Measurements from ENCODE around the gene AIM2.
"Not testable (repeated sequence)": the region's sequence is repeated elsewhere in the genome, so short reads cannot be mapped to it uniquely, and the experiment has no call there.

The AIM2 gene, protein sequence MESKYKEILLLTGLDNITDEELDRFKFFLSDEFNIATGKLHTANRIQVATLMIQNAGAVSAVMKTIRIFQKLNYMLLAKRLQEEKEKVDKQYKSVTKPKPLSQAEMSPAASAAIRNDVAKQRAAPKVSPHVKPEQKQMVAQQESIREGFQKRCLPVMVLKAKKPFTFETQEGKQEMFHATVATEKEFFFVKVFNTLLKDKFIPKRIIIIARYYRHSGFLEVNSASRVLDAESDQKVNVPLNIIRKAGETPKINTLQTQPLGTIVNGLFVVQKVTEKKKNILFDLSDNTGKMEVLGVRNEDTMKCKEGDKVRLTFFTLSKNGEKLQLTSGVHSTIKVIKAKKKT

DNA sequence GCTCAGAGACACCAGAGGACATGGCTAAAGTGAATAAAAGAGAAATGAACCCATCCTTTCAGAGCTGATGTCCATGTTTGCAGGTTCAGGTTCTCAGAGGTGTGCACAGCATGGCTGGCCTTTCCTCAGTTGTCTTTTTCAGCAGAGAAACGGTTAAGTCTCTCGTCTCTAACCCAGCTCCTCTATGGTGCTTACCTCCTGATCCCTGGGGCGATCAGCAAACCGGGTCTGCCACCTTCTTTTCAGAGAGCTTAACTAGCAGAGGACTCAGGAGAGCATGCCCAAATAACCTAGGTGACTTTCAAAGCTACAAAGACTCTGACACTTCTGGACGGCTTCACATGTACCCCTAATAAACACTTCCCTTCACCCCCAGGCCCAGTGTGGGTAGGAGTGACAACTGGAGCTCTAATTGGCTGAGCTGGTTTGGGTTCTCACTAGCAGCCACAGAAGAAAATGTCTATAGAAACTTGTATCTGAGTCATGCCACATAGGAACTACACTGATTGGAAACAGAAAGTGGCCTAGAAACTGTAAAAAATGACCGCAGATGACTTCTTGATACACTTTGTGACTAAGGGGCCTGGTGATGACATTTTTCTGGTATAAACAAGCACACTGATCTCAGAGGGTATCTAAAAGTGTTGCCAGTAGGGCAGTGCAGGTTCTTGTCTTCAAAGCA is at the start of gene AIM2:
TSS of gene AIM2 (minus strand) at position 329 of the 682 bp plus-strand sequence. CDS start 3,267 bp downstream, outside the sequence.
- FAIRE-seq, result no peak

DNA sequence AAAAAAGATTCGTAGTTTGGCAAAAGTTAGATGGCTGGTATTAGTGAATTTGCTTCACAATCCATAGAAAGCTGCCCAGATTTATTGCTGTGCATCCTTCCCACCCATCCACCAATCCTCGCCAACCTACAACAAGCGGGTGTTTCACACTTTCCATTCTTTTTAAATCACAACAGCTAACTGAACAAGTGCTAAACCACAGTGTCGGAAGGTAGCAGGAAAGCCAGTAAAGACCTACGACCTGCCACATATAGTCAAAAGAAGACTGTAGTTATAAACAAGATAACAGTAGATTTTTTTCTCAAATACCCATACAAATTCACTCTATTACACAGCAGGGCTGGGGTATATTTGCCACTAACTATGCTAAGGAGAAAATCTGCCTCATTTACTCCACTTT is 47.0 kb upstream of the AIM2 start:
- FAIRE-seq, result no peak

DNA sequence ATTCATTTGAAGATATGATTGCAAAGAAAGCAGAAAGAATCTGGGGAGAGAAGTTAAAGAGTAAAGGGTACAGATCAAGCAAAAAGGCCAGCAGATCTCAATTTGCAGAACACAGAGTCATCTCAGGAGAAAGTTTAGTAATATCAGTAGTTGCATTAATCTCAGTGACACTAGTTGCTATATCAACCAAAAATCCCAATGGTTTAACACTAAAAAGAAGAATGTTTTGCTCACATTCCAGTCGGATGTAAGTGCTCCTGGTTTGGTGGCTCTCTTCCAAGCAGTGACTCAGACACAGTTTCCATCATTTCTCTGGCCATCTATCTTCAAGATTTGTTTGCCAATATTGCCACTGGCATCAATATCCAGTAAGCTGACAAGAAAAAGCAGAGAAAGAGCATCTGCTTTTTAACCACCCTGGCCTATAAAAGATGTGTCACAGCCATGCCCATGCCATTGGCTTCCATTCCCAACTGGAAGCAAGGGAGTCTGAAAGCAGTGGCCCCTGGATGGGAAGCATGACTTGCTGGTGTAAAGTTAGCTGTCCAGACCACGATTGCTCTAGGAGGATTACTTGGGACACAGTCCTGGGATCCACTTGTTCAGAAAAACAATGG is 45.5 kb upstream of the AIM2 start:
- FAIRE-seq, result no peak

DNA sequence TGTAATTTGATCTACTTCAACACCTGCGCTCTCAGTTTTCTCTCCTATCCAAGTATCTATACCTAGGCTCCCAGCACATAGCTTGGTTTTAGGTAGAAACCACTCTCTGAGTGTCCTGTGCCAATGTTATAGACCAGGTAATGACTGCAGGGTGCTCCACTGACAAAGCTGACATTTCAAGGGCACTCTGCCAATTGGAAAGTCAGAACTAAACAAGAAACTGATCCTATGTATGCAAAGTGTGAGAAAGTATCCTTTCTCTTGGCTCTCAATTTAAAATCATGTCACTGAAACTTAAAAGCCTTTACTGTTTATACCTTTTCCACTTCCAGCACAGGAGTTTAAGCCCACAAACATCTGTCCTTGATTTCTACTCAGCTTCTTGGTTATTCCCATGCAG is 45.0 kb upstream of the AIM2 start:
- no peak for FAIRE-seq

DNA sequence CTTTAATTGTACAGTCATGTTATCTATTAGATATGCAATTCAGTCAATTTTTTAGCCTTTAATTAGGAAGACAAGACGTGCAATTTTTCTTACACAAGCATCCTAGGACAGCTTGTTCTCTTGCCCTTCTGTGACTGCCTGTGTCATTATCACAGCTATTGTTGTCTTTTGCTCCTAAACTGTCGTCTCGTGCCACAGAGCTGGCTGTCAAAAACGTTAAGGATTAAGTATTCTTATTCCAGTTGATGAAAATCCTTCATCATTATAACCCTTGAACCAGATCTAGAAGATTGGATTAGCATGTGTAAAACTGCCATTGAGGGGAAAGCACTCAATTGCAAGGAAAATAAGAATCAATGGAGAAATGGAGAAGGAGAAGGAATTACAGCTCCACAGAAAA is 43.8 kb upstream of the AIM2 start:
- no peak for FAIRE-seq

DNA sequence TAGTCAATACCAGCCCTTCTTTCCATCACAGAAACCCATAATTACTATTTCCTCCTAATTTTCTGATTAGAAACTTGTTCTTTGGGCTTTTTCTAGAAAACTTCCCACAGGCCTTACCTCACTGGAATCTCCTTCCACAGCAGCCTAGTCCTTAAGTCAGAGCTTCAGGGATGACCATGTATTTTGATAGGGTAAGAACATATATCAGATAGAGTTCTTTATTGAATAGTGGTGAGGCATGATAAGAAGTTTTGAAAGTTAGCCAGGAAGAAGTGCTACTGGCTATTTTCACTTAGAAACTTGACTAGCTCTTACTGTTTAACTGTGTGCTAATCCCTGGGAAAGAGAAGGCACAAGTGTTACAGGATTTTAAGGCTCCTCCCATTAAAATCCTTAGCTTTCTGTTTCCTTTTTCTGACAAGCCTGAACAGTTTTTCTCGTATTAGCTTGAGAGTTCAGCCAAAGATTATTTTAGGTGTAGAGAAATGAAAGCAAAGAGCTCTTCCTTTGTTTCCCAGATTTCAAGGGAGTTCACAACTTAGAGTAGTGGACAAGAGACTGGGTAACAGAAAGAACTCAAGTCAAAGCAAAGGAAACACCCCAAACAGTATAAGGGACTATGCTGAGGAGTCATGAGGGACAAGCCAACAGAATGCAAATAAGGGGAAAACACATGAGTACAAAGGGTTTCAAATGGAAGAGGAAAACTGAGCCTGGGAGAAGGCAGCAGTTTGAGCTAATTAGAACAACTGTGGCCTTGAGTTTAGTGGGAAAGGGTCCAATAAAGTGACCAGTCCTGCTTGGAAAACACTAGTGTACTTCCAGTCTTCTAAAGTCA is 37.2 kb upstream of the AIM2 start:
- FAIRE-seq, result no peak

DNA sequence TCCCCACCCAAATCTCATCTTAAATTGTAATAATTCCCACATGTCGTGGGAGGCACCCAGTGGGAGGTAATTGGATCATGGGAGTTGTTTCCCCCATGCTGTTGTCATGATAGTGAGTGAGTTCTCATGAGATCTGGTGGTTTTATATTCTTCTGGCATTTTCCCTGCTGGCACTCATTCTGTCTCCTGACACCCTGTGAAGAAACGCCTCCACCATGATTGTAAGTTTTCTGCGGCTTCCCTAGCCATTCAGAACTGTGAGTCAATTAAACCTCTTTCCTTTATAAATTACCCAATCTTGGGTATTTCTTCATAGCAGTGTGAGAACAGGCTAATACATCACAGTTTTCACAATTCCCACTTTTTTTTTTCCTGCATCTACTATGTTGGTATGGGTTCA is 26.5 kb upstream of the AIM2 start:
- FAIRE-seq, result not testable (repeated sequence)

DNA sequence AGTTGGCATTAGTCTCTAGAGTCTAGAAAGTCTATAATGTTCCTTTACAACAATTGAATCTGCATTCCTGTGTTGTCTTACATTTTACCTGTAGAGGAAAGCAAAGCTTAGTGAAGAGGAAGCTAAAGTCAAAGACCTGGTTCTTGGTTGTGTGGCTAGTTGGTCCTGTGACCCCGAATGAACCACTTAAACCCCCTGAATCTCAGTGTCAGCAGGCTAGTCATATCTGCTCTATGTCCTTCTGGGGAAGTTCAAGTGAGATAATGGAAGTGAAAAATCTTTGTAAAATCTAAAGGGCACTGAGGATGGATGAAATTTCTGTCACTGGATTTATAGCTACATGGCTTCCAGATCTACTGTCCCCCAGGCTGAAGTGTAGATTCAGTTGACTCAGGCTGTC is 24.0 kb upstream of the AIM2 start:
- FAIRE-seq, result no peak

DNA sequence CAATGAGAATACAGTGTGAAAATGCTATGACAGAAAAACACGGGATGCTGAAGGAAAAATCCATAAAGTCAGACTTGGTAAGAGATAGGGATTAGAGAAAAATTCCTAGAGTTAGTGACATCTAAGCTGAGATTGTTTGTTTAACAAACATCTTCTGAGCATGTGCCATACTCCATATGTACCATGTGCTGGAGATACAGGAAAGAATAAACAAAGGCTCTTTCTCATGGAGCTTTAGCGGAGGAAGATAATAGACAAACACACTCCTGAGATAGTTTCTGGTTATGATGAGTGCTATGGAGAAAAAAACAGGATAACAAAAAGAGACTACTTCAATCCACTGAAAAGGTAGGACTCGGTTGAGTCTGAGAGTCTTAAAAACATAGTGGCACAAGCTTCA is 22.0 kb upstream of the AIM2 start:
- no peak for FAIRE-seq

DNA sequence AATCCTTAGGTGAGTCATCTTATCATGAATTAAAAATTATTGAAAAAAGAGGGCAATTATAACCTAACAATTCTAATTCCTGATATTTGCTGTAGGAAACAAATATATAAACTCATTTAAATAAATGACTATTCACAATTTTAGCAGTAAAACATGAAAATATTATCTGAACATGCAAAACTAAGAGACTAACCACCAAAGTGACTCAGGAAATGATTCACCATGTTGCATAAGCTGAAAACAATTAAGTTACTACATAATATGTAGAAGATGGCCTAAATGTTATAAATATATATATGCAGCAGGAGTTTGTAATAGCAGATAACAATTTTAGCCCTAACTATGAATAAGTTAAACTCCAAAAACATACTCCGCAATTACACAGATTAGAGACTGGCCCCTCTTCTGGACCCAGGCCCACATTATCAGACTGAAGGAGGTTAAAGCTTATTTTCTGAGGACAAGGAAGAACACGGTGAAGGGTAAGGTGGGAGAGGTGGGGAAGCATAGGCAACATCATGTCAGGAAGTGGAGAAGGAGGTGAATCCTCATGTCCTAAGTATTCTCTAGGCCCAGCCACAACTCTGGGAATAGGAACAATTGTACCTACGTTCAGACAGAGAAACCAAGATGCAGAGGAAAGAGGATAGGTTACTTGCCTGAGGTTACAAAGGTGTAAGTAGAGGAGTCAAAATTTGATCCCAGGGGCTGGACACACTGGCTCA is 15.6 kb upstream of the AIM2 start:
- FAIRE-seq, result no peak

DNA sequence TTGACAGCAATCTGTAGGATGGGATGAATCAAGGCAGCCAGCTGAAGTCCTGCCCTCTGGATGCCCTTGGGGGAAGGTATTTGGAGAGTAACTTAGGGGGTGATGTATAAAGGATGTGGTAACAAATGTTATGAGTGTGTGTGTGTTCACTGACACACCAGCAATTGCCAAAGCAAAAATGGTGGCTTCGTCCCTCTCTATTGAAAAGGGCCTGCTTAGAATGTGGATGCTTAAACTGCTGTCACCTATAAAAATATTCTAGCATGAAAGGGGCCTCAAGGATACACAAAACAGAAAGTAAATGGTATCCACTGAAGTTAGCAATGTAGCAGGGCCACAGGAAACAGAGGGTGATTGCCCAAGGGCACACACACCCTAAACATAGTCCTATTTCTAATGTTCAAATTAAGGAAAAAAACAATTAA is 15.1 kb upstream of the AIM2 start:
- FAIRE-seq, result no peak

DNA sequence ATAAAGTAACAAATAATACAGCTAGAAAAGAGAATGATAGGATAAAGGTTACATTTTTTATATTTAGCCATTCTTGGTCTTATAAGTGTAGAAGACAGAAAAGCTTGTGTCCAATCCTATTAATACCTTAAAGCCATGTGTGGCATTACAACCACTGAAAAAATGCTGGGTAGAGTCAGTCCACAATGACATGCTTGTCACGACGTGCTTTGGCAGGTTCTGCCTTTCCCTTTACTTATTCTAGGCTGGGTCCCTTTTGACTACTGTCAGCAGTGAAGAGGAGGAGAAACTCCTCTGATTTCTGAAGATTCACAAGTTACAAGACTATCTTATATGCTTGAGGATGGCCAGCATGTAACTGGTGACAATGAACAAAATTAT is 14.6 kb upstream of the AIM2 start:
- no peak for FAIRE-seq

DNA sequence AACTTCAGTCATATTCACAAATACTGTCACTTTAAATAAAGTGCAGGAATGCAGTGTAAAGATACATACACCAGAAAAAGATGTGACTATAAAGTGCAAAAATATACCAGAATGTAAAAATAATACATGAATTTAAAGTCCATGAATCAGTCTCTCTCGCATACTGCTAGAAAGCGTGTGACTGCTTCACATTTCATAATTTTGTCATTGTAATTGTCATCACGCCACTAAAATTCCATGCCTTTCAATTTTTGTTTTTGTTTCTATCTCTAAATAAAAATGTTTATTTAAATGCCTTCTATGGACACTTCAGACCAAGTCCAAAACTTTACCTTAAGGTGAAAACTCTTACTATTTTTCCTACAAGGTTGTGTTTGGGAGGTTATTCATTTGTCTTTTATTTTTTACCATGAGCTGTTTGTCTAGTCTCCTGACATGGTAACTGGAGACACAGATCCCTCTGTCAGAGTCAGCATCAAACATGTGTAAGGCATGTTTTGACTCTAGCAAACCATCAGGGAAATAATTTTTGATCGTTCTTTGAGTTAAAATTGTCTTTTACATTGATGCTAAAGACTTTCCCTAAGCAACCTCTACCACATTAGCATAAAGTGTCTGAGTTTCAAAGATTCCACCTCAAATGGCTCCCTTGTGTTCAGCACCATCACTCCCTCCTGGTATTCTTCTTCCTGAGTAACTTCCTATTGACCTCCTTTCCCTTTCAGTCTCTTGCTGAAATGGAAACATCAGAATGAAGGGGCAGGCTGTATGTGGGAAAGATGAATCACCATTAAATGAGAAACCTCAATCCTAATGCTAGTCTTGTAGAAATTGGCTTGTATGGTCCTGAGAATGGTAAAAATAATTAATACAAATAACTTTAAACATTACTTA is 14.0 kb upstream of the AIM2 start:
- no peak for FAIRE-seq

DNA sequence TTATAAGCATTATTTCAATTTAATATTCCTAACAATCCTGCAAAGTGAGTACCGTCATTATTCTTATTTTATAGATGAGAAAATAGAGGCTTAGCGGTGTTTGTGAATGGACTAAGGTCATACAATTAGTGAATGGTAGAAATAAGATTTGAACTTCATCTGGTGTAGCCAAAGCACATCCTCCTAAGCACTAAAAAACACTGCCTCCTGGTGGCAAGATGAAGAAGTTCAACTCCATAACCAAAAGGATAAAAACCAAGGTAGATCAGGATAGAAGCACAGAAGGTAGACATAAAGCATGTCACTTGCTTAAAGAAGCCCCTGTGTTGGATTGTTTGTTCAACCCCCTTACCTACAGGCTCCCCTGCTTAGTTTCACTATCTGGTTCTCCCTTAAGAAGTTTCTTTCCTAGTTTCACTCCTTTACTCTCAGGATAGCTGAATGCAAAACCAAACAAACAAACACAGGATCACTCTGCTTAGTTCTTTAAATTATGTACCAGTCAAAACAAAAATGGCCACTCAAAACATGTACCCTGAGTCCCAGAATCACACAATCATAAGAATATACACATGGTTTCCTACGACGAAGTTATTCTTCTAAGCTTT is 12.7 kb upstream of the AIM2 start:
- peak; percentile 84 for FAIRE-seq

DNA sequence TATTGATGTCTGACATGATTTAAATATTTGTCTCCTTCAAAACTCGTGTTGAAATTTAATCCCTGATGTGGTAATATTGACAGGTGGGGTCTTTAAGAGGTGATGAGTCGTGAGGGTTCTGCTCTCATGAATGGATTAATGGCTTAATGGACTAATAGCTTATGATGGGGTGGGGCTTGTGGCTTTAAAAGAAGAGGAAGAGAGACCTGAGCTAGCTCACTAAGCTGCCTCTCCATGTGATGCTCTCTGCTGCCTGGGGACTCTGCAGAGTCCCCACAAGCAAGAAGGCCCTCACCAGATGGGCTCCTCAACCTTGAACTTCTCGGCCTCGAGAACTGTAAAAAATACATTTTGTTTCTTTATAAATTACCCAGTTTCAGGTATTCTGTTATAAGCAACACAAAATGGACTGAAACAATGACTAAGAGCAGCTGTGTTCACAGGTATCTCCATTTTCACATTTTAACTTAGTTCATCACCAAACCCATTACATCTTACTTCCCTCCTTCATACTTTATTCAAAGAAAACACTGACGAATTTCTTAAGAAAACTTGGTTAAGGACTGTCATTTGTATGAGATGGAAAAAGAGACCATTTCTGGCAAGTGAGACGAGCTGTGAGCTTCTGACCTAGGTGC is 12.1 kb upstream of the AIM2 start:
- FAIRE-seq, result no peak

DNA sequence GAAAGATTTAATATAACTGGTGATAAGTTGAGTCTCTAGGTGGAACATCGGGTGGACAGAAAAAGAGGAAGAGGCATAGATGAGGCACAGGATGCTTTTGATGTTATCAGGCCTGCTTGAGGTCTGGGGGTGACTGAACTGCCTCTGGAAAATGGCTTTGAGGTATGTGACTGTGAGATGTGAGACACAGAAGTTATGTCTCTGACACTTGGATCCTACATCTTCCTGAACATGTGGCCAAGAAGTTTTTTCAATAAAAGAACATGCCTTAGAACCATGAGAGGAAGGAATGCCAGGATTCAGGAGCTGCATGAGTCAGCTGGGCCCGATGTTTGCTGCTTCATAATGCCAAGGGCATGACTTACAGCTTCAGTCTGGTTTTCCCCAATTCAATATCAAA is 11.5 kb upstream of the AIM2 start:
- no peak for FAIRE-seq

DNA sequence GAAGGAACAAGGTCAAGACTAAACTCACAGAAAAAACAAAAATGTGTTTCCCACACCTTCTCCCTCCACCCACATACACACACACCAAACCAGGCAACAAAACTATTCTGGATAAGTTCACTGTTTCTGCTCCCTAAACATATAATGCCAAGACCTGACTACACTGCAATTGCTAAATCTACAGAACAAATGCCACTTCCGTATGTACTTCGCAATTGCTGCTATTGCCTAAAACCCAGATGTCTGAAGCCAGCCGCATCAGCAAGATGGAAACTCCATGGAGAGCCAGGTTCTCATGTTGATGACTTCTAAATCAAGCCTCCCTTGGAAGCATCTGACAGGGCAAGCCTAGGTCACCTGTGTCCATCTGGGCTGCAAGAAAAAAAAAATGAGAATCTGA is 8.3 kb upstream of the AIM2 start:
- FAIRE-seq, result no peak

DNA sequence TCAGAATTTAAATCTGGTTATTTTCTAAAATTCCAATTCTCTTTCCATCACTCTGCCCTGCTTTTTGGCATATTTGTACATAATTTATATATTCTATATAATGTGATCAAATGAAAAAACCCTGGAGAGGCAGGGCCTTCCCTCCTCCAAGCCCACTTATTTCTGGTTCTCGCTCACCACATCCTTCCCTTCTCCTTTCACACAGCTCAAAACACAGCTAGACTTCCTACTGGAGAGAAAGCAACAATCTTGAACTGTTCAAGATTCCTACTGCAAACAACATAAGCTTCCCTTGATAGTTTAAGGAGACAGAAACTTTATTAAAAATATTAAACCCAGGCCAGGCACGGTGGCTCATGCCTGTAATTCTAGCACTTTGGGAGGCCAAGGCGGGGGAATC is 7.6 kb upstream of the AIM2 start:
- no peak for FAIRE-seq

DNA sequence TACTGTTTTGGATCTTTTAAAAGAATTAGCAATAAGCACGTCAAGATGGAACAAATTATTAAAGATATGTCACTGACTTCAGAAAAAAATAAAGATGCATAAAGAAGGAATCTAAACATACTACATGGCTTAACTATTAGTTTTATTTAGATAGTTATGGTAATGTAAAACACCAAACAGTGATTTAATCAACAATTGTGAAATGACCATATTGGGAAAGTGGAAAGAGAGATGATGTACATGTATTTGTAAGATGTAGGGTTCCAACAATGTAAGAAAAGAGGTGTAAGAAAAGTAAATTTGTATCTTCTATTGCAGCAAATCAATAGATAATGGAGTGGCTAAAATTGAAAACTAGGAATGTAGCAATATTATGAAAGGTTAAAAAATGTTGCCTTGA is 6.4 kb upstream of the AIM2 start:
- FAIRE-seq, result no peak

DNA sequence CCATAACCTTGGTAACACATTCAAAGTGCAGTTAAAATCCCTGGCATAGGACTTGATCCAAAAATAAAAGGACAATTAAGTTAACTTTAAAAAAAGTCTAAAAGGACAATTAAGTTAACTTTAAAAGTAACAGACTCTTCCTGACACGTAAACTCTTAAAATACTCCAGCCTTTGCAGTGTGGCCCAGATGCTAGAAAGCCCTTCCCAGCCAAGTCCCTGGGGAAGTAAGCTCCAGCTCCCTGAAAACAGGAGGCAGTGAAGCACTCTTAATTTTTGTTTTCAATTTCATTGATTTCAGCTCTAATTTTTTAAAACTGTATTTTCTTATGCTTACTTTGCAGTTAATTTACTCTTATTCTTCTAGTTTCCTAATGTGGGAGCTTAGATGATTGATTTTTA is 5.1 kb upstream of the AIM2 start:
- FAIRE-seq, result no peak

DNA sequence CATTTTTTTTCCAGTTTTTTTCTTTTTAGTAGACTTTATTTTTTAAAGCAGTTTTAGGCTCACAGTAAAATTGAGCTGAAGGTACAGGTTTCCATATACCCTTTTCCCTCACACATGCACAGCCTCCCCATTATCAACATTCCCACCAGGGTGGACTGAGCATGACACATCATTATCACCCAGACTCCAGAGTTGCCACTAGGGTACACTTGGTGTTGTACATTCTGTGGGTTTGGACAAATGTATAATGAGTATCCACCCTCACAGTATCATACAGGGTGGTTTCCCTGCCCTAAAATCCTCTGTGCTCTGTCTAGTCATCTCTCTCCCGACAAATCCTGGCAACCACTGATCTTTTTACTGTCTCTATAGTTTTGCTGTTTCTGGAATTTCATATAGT is 3.0 kb upstream of the AIM2 start:
- no peak for FAIRE-seq
